Keratinocyte (primary cell): ENCODE data around the gene USP48. TPM values are rescaled to one million over a fixed set of nuclear protein-coding genes. Genes with fewer than 3 reads are reported as not detected.

ENCODE experiments used
- DNase-seq: peaks from one replicate; pipeline ENCODE4 v3.0.0-alpha.2; 2011; ENCODE audit warnings: low read depth, missing footprints, low spot score
- FAIRE-seq: peaks from 2 replicates; lab custom pipeline; 2011; peaks lifted over from hg19 to GRCh38; lab: Jason Lieb, UNC
- H2AFZ ChIP-seq: 2 replicates; pipeline ENCODE4 v1.6.0; 2012; ENCODE audit warnings: low read length, control low read depth, inconsistent platforms; ENCODE audit not compliant: control insufficient read depth
- H3K27ac ChIP-seq: 2 replicates; pipeline ENCODE4 v1.5.1; 2011; ENCODE audit warnings: low read length; ENCODE audit not compliant: control insufficient read depth, insufficient read depth
- H3K27me3 ChIP-seq: 3 replicates; pipeline ENCODE4 v1.6.0; 2011; ENCODE audit warnings: low read length; ENCODE audit not compliant: control insufficient read depth, insufficient read depth; ENCODE audit errors: extremely low read depth
- H3K36me3 ChIP-seq, 2 experiments: 2 replicates in 1 of 2; 3 replicates in 1 of 2; pipeline ENCODE4 v1.5.1; 2011; ENCODE audit warnings: low read length in 2 of 2, mild to moderate bottlenecking in 1 of 2; ENCODE audit not compliant: control insufficient read depth in 2 of 2, insufficient read depth in 2 of 2; ENCODE audit errors: extremely low read depth in 1 of 2
- H3K4me1 ChIP-seq: 3 replicates; pipeline ENCODE4 v1.5.1; 2011; ENCODE audit warnings: low read length; ENCODE audit not compliant: control insufficient read depth, insufficient read depth; ENCODE audit errors: extremely low read depth
- H3K4me2 ChIP-seq: 3 replicates; pipeline ENCODE4 v1.6.0; 2011; ENCODE audit warnings: low read depth, low read length; ENCODE audit not compliant: control insufficient read depth, insufficient read depth; ENCODE audit errors: extremely low read depth
- H3K4me3 ChIP-seq, 3 experiments: fragments of 200-600 bp in 1 of 3; sonication (generic) in 1 of 3; 2 replicates in 2 of 3; 3 replicates in 1 of 3; pipeline ENCODE4 v1.5.1; 2011 to 2016; ENCODE audit warnings: low read length in 3 of 3, mild to moderate bottlenecking in 3 of 3, control low read depth in 2 of 3, inconsistent platforms in 1 of 3, low read depth in 1 of 3, mixed read lengths in 1 of 3, mixed run types in 1 of 3, moderate library complexity in 1 of 3; ENCODE audit not compliant: control insufficient read depth in 2 of 3, insufficient read depth in 2 of 3; ENCODE audit errors: extremely low read depth in 1 of 3
- H3K79me2 ChIP-seq: 2 replicates; pipeline ENCODE4 v1.6.0; 2012; ENCODE audit warnings: low read length; ENCODE audit not compliant: control insufficient read depth, insufficient read depth
- H3K9ac ChIP-seq: 3 replicates; pipeline ENCODE4 v1.6.0; 2011; ENCODE audit warnings: low read length; ENCODE audit not compliant: control insufficient read depth, insufficient read depth; ENCODE audit errors: extremely low read depth
- H3K9me1 ChIP-seq: 3 replicates; pipeline ENCODE4 v1.6.0; 2011; ENCODE audit warnings: low read length; ENCODE audit not compliant: control insufficient read depth, insufficient read depth; ENCODE audit errors: extremely low read depth
- H3K9me3 ChIP-seq: 2 replicates; pipeline ENCODE4 v1.5.1; 2012; ENCODE audit warnings: low read depth, low read length; ENCODE audit not compliant: control insufficient read depth
- H4K20me1 ChIP-seq: 3 replicates; pipeline ENCODE4 v1.6.0; 2011; ENCODE audit warnings: low read length; ENCODE audit not compliant: control insufficient read depth, insufficient read depth; ENCODE audit errors: extremely low read depth
- EZH2 ChIP-seq: IDR thresholded peaks from one replicate; pipeline ENCODE4 v1.6.1; 2012; ENCODE audit warnings: inconsistent platforms, mild to moderate bottlenecking, low read length, moderate library complexity
- dilution Hi-C: fragments of 300-500 bp; cut with MboI; formaldehyde crosslinking; loops from one replicate; pipeline ENCODE4 v1.7.0; 2020; ENCODE audit warnings: low sequenced_read_pairs; ENCODE audit not compliant: extremely low pct_ligation_motif_present
- polyA plus RNA-seq, 5 experiments: library from polyadenylated mRNA; depleted of rRNA in 3 of 5; stranded (reverse) in 3 of 5; stranded (forward) in 1 of 5; unstranded in 1 of 5; fragments of >200 nt; gene quantifications; 1 replicate in 1 of 5; 2 replicates in 3 of 5; 3 replicates in 1 of 5; pipeline versions ENCODE4 v1.2.1 to v1.2.3, GENCODE V29; 2011 to 2012; ENCODE audit warnings: missing spikeins in 2 of 5, low read depth in 1 of 5, low replicate concordance in 1 of 5
- TF ChIP-seq, protein P1 (sequence below), 3 experiments: IDR thresholded peaks in 1 of 3; conservative IDR thresholded peaks in 1 of 3; optimal IDR thresholded peaks in 1 of 3; 2 replicates in 2 of 3; 3 replicates in 1 of 3; pipeline versions ENCODE3 to v1.5.1; 2011; ENCODE audit warnings: low read length in 3 of 3, mild to moderate bottlenecking in 3 of 3, moderate library complexity in 2 of 3, control low read depth in 1 of 3, inconsistent platforms in 1 of 3; ENCODE audit not compliant: insufficient read depth in 2 of 3; ENCODE audit errors: extremely low read depth in 1 of 3

The USP48 gene
- polyA plus RNA-seq, 1 donor (not counting 4 experiments of a cell fraction or from before 2014, with no cell fraction given), result 33.0 TPM

DNA sequence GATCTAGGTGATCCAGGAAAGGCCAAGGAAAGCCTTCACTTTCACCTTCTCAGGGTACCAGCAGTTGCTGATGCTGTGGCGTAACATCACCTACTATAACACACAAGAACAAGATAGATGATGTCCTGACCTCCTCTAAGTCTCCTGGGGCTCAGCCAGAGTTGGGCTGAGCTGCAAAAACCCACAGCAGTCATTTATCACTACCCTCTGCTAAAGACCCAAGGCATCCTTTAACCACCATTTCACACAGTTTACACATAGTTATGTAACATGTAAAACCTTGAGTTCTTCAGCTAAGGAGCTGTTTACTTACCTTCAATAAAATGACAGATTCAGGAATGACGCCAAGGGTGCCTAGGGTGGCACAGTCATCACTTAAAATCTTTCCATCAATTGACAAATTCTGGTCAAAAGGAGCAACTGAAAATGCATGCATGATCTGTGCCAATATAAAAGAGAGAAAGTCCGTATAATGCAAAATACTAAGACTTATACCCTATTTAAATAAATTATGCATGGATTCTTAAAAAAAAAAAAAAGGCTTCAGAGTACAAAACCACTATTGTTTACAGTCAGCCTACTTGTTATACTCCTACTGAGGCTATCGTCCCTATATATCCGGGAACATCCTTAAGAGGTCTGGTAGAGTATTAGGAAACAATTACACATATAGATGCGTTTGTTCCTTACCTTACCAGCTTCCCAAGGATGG lies 93.1 kb downstream of the USP48 start:
- no peak overlapping the region for H2AFZ ChIP-seq
- H3K9ac ChIP-seq, result no peak overlapping the region
- FAIRE-seq (peak; percentile 17), DNase-seq (no peak)
- peaks cover 6% of the 10 kb centered on the region for H3K4me1 ChIP-seq
- H3K9me1 ChIP-seq, result no peaks in the 10 kb centered on the region
- no peak overlapping the region for H3K4me2 ChIP-seq
- H3K27me3 ChIP-seq, result no peaks in the 10 kb centered on the region
- H3K79me2 ChIP-seq, result no peaks in the 10 kb centered on the region
- H3K36me3 ChIP-seq, result peaks cover 27 to 29% of the 10 kb centered on the region in 2 experiments
- H3K4me3 ChIP-seq, result no peak overlapping the region
- no peak overlapping the region for H3K27ac ChIP-seq
- H3K9me3 ChIP-seq, result no peaks in the 10 kb centered on the region
- H4K20me1 ChIP-seq, result no peaks in the 10 kb centered on the region
- dilution Hi-C loops, result no loop called here
- TF ChIP-seq, protein P1, sequence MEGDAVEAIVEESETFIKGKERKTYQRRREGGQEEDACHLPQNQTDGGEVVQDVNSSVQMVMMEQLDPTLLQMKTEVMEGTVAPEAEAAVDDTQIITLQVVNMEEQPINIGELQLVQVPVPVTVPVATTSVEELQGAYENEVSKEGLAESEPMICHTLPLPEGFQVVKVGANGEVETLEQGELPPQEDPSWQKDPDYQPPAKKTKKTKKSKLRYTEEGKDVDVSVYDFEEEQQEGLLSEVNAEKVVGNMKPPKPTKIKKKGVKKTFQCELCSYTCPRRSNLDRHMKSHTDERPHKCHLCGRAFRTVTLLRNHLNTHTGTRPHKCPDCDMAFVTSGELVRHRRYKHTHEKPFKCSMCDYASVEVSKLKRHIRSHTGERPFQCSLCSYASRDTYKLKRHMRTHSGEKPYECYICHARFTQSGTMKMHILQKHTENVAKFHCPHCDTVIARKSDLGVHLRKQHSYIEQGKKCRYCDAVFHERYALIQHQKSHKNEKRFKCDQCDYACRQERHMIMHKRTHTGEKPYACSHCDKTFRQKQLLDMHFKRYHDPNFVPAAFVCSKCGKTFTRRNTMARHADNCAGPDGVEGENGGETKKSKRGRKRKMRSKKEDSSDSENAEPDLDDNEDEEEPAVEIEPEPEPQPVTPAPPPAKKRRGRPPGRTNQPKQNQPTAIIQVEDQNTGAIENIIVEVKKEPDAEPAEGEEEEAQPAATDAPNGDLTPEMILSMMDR (optimal IDR thresholded peaks at IDR 0.05 in 1 of 3, IDR thresholded peaks at IDR 0.05 in 1 of 3, conservative IDR thresholded peaks at IDR 0.05 in 1 of 3; ENCODE audit: extremely low read depth in 1 of 3, insufficient read depth in 2 of 3, low read length in 3 of 3), result no peak
- TF ChIP-seq EZH2, result no peak

DNA sequence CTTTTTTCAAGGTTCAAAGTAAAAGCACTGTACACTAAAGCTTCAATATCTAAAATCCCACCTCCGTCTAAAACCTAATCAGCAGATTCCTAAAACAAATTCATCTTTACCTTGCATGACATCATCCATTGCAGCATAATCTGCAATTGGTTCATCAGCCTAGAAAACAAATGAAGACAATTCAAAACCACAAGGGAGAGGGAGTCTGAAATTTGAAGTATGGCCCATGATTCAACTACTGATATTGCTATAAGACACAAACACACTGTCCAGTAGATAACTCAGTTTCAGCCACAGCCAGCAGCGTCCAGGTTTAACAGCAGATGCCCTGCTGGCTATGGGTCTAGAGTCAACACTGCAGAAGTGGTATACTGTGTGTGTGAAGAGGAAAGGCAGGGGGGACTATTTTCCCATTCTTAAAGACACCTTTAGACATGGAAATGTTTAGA lies 95.8 kb downstream of the USP48 start:
- Histone ChIP-seq H3K27me3 (no peaks in the 10 kb centered on the region), H2AFZ (no peak overlapping the region), H3K9ac (no peak overlapping the region), H4K20me1 (no peaks in the 10 kb centered on the region), H3K36me3 (peaks cover 16 to 21% of the 10 kb centered on the region in 2 experiments), H3K9me1 (no peaks in the 10 kb centered on the region), H3K27ac (no peak overlapping the region), H3K4me1 (peaks cover 5% of the 10 kb centered on the region), H3K4me2 (no peak overlapping the region), H3K9me3 (no peaks in the 10 kb centered on the region), H3K4me3 (no peak overlapping the region), H3K79me2 (no peaks in the 10 kb centered on the region)
- FAIRE-seq (peak; percentile 9), DNase-seq (no peak)
- TF ChIP-seq, protein P1 (optimal IDR thresholded peaks at IDR 0.05 in 1 of 3, IDR thresholded peaks at IDR 0.05 in 1 of 3, conservative IDR thresholded peaks at IDR 0.05 in 1 of 3; ENCODE audit: extremely low read depth in 1 of 3, insufficient read depth in 2 of 3, low read length in 3 of 3), result no peak
- TF ChIP-seq EZH2, result no peak
- dilution Hi-C loops, result no loop called here
